Liver (tissue), 3 donors: ENCODE measurements around the gene EFCAB14.

ENCODE experiments used
- TAF1 ChIP-seq: conservative IDR thresholded peaks from 2 replicates; pipeline ENCODE4 v1.6.1; 2016; ENCODE audit warnings: antibody characterized with exemption, mild to moderate bottlenecking
- YY1 ChIP-seq: IDR thresholded peaks from 2 replicates; pipeline ENCODE4 v1.6.1; 2016; ENCODE audit warnings: antibody characterized with exemption, mild to moderate bottlenecking
- TF ChIP-seq, protein P1 (sequence below): IDR thresholded peaks from 2 replicates; pipeline ENCODE4 v1.6.1; 2016; ENCODE audit warnings: antibody characterized with exemption
- TF ChIP-seq, protein P2 (sequence below): fragments of 150-350 bp; IDR thresholded peaks from 2 replicates; pipeline ENCODE4 v1.5.1; 2017; ENCODE audit warnings: improper control_type of control experiment, low read depth, low read length; ENCODE audit not compliant: missing input control
- TF ChIP-seq, protein P3 (sequence below): IDR thresholded peaks from 2 replicates; pipeline ENCODE4 v1.6.1; 2016; ENCODE audit warnings: antibody characterized with exemption, mild to moderate bottlenecking
- donor health status: healthy.
- donor health status: healthy.

GRCh38 chr1:46638921-46639320 is 80.0 kb downstream of the EFCAB14 start:
- TF ChIP-seq, protein P1, sequence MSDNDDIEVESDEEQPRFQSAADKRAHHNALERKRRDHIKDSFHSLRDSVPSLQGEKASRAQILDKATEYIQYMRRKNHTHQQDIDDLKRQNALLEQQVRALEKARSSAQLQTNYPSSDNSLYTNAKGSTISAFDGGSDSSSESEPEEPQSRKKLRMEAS = no peak
- TF ChIP-seq, protein P2, sequence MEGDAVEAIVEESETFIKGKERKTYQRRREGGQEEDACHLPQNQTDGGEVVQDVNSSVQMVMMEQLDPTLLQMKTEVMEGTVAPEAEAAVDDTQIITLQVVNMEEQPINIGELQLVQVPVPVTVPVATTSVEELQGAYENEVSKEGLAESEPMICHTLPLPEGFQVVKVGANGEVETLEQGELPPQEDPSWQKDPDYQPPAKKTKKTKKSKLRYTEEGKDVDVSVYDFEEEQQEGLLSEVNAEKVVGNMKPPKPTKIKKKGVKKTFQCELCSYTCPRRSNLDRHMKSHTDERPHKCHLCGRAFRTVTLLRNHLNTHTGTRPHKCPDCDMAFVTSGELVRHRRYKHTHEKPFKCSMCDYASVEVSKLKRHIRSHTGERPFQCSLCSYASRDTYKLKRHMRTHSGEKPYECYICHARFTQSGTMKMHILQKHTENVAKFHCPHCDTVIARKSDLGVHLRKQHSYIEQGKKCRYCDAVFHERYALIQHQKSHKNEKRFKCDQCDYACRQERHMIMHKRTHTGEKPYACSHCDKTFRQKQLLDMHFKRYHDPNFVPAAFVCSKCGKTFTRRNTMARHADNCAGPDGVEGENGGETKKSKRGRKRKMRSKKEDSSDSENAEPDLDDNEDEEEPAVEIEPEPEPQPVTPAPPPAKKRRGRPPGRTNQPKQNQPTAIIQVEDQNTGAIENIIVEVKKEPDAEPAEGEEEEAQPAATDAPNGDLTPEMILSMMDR = no peak
- TF ChIP-seq, protein P3, sequence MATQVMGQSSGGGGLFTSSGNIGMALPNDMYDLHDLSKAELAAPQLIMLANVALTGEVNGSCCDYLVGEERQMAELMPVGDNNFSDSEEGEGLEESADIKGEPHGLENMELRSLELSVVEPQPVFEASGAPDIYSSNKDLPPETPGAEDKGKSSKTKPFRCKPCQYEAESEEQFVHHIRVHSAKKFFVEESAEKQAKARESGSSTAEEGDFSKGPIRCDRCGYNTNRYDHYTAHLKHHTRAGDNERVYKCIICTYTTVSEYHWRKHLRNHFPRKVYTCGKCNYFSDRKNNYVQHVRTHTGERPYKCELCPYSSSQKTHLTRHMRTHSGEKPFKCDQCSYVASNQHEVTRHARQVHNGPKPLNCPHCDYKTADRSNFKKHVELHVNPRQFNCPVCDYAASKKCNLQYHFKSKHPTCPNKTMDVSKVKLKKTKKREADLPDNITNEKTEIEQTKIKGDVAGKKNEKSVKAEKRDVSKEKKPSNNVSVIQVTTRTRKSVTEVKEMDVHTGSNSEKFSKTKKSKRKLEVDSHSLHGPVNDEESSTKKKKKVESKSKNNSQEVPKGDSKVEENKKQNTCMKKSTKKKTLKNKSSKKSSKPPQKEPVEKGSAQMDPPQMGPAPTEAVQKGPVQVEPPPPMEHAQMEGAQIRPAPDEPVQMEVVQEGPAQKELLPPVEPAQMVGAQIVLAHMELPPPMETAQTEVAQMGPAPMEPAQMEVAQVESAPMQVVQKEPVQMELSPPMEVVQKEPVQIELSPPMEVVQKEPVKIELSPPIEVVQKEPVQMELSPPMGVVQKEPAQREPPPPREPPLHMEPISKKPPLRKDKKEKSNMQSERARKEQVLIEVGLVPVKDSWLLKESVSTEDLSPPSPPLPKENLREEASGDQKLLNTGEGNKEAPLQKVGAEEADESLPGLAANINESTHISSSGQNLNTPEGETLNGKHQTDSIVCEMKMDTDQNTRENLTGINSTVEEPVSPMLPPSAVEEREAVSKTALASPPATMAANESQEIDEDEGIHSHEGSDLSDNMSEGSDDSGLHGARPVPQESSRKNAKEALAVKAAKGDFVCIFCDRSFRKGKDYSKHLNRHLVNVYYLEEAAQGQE = no peak
- TF ChIP-seq YY1 (no peak), TAF1 (no peak)
